ENCODE results near the gene SLC26A3.
A peak's percentile ranks its signal among the peaks of the same experiment; 100 is the strongest.

SLC26A3 gene

GRCh38 chr7:107743567-107744344 lies 59.3 kb downstream of the SLC26A3 start, which contains the start of gene CBLL1:
TSS of gene CBLL1 (plus strand) at chr7:107744142. CDS start at chr7:107744164, 22 bp downstream.
- Histone ChIP-seq H3K4me2 (ENCODE audit: insufficient read depth, low read length) (peak within 1 kb of the TSS; percentile 80), H3K4me3 (ENCODE audit: low read depth in 1 of 2, low read length in 2 of 2) (peak within 1 kb of the TSS; percentile 80 to 84), H3K9me3 (ENCODE audit: insufficient read depth, low read length, severe bottlenecking) (no peaks in the 10 kb centered on the region), H2AFZ (ENCODE audit: low read depth, low read length) (peak within 1 kb of the TSS; percentile 97), H3K27me3 (ENCODE audit: insufficient read depth, low read length, poor library complexity) (no peaks in the 10 kb centered on the region), H3K36me3 (ENCODE audit: insufficient read depth, low read length) (peaks cover 25% of the 10 kb centered on the region), H4K20me1 (ENCODE audit: insufficient read depth, low read length) (peaks cover 40% of the 10 kb centered on the region), H3K27ac (ENCODE audit: low read length) (peak within 1 kb of the TSS; percentile 99), H3K79me2 (ENCODE audit: insufficient read depth, low read length) (peaks cover 51% of the 10 kb centered on the region), H3K4me1 (ENCODE audit: insufficient read depth, low read length) (peaks cover 44% of the 10 kb centered on the region), H3K9ac (ENCODE audit: low read depth, low read length) (peak within 1 kb of the TSS; percentile 93)
- DNase-seq, result peak; percentile 97
- ATAC-seq (ENCODE audit: insufficient read depth, low read depth), result peak; percentile 89
- TF ChIP-seq EZH2 (IDR thresholded peaks at IDR 0.05; ENCODE audit: borderline replicate concordance, low read depth, low read length, severe bottlenecking) (no peak), CTCF (IDR thresholded peaks at IDR 0.05; ENCODE audit: borderline replicate concordance, extremely low read depth, low read length, poor library complexity, severe bottlenecking) (peak; percentile 79)

DNA sequence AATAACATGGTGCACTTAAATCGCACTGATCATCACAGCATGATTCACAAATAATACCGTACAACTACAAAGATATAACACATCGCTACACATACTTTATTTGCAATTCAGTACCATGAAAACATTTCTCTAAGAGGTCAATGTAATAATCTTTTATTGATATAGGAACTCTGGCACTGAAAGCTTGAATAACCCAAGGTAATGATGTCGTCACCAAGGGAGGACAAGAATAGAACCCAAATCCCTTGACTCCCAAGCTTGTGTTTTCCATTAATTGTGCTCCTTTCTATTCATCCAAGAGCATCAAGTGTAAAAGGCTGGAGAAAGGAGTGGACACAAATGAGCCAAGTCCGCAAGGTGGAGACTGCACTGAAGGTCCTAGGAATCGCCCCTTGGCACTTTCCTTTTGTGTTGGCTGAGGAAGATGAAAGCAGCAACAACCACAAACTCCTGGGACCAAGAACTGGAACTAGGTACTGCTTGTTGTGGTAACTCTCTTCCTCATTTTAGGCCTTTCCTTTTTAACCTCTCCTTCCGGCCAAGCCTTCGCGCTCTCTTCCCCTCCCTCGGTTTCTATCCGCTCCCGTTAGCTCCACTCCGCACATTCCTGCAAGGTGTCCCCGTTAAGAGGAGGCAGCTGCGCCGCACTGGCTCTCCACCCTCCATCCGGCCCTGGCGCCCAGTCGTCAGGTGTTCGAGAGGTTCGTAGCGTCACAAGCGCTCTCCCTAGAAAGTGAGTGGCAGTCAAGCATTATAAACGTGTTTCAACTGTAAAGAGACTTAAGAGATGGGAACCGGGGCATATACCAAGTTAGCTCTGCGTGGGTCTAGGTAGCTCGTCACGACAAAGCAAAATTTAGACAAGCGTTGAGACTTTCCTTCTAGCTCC lies 60.1 kb downstream of the SLC26A3 start:
- Histone ChIP-seq H3K4me1 (ENCODE audit: insufficient read depth, low read length) (peaks cover 44% of the 10 kb centered on the region), H3K9ac (ENCODE audit: low read depth, low read length) (peak overlapping the region; percentile 93), H3K4me3 (ENCODE audit: low read depth in 1 of 2, low read length in 2 of 2) (peak overlapping the region; percentile 80 to 84), H4K20me1 (ENCODE audit: insufficient read depth, low read length) (peaks cover 34% of the 10 kb centered on the region), H3K4me2 (ENCODE audit: insufficient read depth, low read length) (peak overlapping the region; percentile 80), H3K27me3 (ENCODE audit: insufficient read depth, low read length, poor library complexity) (no peaks in the 10 kb centered on the region), H3K79me2 (ENCODE audit: insufficient read depth, low read length) (peaks cover 42% of the 10 kb centered on the region), H2AFZ (ENCODE audit: low read depth, low read length) (peak overlapping the region; percentile 97), H3K9me3 (ENCODE audit: insufficient read depth, low read length, severe bottlenecking) (no peaks in the 10 kb centered on the region), H3K36me3 (ENCODE audit: insufficient read depth, low read length) (peaks cover 18% of the 10 kb centered on the region), H3K27ac (ENCODE audit: low read length) (peak overlapping the region; percentile 99)
- no peak for TF ChIP-seq EZH2 (IDR thresholded peaks at IDR 0.05; ENCODE audit: borderline replicate concordance, low read depth, low read length, severe bottlenecking)
- no peak for TF ChIP-seq CTCF (IDR thresholded peaks at IDR 0.05; ENCODE audit: borderline replicate concordance, extremely low read depth, low read length, poor library complexity, severe bottlenecking)
- peak; percentile 58 for ATAC-seq (ENCODE audit: insufficient read depth, low read depth)
- no peak for DNase-seq

DNA sequence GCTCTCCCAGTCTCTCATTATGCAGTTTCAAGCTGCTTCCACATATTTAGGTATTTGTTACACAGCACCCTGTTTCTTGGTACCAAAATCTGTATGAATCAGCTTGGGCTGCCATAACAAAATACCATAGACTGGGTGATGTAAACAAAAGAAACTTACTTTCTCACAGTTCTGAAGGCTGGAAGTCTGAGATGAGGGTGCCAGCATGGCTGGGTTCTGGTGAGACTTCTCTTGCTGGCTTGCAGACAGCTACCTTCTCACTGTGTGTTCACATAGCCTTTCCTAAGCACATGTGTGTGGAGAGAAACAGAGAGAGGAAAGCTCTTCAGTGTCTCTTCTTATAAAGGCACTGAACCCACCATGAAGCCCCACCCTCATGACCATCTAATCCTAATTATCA lies 74.7 kb downstream of the SLC26A3 start:
- Histone ChIP-seq H3K9me3 (ENCODE audit: insufficient read depth, low read length, severe bottlenecking) (no peaks in the 10 kb centered on the region), H3K9ac (ENCODE audit: low read depth, low read length) (no peak overlapping the region), H3K27ac (ENCODE audit: low read length) (no peak overlapping the region), H3K4me2 (ENCODE audit: insufficient read depth, low read length) (no peak overlapping the region), H4K20me1 (ENCODE audit: insufficient read depth, low read length) (no peaks in the 10 kb centered on the region), H3K4me3 (ENCODE audit: low read depth in 1 of 2, low read length in 2 of 2) (no peak overlapping the region), H3K27me3 (ENCODE audit: insufficient read depth, low read length, poor library complexity) (peaks cover 5% of the 10 kb centered on the region), H3K36me3 (ENCODE audit: insufficient read depth, low read length) (no peaks in the 10 kb centered on the region), H2AFZ (ENCODE audit: low read depth, low read length) (no peak overlapping the region), H3K79me2 (ENCODE audit: insufficient read depth, low read length) (no peaks in the 10 kb centered on the region), H3K4me1 (ENCODE audit: insufficient read depth, low read length) (no peaks in the 10 kb centered on the region)
- TF ChIP-seq EZH2 (IDR thresholded peaks at IDR 0.05; ENCODE audit: borderline replicate concordance, low read depth, low read length, severe bottlenecking) (no peak), CTCF (IDR thresholded peaks at IDR 0.05; ENCODE audit: borderline replicate concordance, extremely low read depth, low read length, poor library complexity, severe bottlenecking) (no peak)
- no peak for ATAC-seq (ENCODE audit: insufficient read depth, low read depth)
- no peak for DNase-seq

All from DND-41 (cell line).